ENCODE results near the gene INHBC.
"Not testable (repeated sequence)": the region's sequence is repeated elsewhere in the genome, so short reads cannot be mapped to it uniquely, and the experiment has no call there.

Gene INHBC

DNA sequence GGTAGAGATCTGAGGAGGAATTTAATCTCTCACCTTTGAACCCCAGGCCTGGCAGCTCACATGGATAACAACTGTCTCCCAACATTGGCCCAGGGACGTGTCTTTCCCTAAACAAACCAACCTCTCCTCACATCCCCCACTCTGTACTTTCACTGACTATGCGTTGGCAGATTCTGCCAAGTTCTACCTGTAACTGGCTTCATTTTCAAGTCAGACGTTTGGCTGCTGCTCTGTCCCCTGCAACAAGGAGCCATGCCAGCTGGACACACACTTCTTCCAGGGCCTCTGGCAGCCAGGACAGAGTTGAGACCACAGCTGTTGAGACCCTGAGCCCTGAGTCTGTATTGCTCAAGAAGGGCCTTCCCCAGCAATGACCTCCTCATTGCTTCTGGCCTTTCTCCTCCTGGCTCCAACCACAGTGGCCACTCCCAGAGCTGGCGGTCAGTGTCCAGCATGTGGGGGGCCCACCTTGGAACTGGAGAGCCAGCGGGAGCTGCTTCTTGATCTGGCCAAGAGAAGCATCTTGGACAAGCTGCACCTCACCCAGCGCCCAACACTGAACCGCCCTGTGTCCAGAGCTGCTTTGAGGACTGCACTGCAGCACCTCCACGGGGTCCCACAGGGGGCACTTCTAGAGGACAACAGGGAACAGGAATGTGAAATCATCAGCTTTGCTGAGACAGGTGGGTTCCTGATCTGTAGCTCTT is at the start of gene INHBC:
Gene INHBC, plus strand, starts transcription at position 268 of the 707 bp plus-strand sequence. Its CDS starts 103 bp downstream, at position 371.
- DNase-seq (ENCODE audit: insufficient read length, low spot score) (no peak), FAIRE-seq (no peak)
- TF ChIP-seq POLR2A (IDR thresholded peaks at IDR 0.05; ENCODE audit: low read depth, low read length): no peak

DNA sequence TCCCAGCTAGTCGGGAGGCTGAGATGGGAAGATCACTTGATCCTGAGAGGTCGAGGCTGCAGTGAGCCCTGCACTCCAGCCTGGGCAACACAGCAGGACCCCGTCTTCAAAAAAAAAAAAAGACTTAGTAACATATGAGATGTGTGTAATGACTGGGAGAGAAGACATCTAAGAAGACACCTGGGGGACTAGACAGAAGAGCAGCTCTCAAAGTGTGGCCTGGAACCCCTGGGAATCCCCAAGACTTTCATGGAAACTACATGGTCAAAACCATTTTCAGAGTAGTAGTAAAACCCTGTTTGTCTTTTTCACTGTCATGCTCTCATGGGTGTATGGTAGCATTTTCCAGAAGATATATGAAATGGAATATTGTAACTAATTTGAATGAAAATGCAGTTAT is 49.0 kb upstream of the INHBC start:
- TF ChIP-seq POLR2A (IDR thresholded peaks at IDR 0.05; ENCODE audit: low read depth, low read length): no peak
- no peak for FAIRE-seq
- DNase-seq (ENCODE audit: insufficient read length, low spot score): no peak

DNA sequence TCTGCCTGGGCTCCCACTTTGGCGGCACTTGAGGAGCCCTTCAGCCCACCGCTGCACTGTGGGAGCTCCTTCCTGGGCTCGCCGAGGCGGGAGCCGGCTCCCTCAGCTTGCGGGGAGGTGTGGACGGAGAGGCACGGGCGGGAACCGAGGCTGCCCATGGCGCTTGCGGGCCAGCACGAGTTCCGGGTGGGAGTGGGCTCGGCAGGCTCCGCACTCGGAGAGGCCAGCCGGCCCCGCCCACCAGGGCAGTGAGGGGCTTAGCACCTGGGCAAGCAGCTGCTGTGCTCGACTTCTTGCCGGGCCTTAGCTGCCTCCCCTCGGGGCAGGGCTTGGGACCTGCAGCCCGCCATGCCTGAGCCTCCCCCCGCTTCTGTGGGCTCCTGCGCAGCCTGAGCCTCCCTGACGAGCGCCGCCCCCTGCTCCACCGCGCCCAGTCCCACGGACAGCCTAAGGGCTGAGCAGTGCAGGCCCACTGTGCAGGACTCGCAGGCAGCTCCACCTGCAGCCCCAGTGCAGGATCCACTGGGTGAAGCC is 48.3 kb upstream of the INHBC start:
- no peak for FAIRE-seq
- no peak for TF ChIP-seq POLR2A (IDR thresholded peaks at IDR 0.05; ENCODE audit: low read depth, low read length)
- DNase-seq (ENCODE audit: insufficient read length, low spot score): no peak

- FAIRE-seq (no peak), DNase-seq (ENCODE audit: insufficient read length, low spot score) (no peak)
- no peak for TF ChIP-seq POLR2A (IDR thresholded peaks at IDR 0.05; ENCODE audit: low read depth, low read length)
These were observed 46.2 kb upstream of the INHBC start for GRCh38 chr12:57388425-57388824.

DNA sequence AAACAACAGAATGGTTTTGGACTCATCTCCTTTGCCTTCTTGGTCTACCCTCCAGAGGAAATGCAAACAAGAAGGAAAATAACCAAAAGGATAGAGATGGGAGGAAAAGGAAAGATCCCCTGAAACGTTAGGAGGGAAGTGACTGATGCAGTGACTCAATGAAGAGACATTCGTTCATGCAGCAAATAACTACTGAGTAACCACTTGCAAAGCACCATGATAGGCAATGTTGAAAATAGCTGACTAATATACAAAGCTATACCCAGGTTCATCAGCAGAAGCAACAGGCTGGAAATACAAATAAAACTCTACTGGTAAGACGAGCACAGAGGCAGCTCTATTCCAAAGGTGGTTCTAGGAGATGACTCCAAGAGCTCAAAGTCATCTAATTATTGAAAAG is 45.6 kb upstream of the INHBC start:
- FAIRE-seq: peak; percentile 99
- no peak for TF ChIP-seq POLR2A (IDR thresholded peaks at IDR 0.05; ENCODE audit: low read depth, low read length)
- DNase-seq (ENCODE audit: insufficient read length, low spot score): peak; percentile 61

- DNase-seq (ENCODE audit: insufficient read length, low spot score) (no peak), FAIRE-seq (peak; percentile 38)
- TF ChIP-seq POLR2A (IDR thresholded peaks at IDR 0.05; ENCODE audit: low read depth, low read length): no peak
These were observed 44.4 kb upstream of the INHBC start for GRCh38 chr12:57390174-57390573.

DNA sequence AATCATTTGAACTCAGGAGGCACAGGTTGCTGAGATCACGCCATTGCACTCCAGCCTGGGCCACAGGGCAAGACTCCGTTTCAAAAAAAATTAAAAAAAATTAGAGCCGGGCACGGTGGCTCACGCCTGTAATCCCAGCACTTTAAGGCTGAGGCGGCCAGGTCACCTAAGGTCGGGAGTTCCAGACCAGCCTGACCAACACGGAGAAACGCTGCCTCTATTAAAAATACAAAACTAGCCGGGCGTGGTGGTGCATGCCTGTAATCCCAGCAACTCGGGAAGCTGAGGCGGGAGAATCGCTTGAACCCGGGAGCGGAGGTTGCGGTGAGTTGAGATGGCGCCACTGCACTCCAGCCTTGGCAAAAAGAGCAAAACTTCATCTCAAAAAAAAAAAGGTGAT is 39.5 kb upstream of the INHBC start:
- DNase-seq (ENCODE audit: insufficient read length, low spot score) (no peak), FAIRE-seq (no peak)
- no peak for TF ChIP-seq POLR2A (IDR thresholded peaks at IDR 0.05; ENCODE audit: low read depth, low read length)

DNA sequence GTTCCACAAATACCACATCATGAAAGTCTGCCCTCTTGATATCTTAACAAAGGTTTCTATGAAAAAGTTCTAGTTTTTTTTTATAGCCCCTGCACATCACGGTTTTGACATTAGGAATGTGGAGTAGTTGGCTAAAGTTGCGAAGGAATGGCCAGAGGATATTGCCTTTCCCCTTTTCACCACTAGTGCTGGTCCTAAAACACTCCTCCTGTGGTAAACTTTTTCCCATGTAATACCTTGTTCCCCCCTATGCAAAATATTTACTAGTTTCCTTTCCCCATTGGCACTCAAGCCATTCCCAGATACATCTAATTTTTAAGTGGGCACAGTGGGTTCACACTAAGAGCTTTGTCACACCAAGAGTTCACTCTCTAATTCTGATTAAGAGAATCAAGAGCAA is 37.1 kb upstream of the INHBC start:
- no peak for TF ChIP-seq POLR2A (IDR thresholded peaks at IDR 0.05; ENCODE audit: low read depth, low read length)
- DNase-seq (ENCODE audit: insufficient read length, low spot score): no peak
- FAIRE-seq: no peak

GRCh38 chr12:57399718-57400463 is 34.7 kb upstream of the INHBC start:
- DNase-seq (ENCODE audit: insufficient read length, low spot score); FAIRE-seq: not testable (repeated sequence)

DNA sequence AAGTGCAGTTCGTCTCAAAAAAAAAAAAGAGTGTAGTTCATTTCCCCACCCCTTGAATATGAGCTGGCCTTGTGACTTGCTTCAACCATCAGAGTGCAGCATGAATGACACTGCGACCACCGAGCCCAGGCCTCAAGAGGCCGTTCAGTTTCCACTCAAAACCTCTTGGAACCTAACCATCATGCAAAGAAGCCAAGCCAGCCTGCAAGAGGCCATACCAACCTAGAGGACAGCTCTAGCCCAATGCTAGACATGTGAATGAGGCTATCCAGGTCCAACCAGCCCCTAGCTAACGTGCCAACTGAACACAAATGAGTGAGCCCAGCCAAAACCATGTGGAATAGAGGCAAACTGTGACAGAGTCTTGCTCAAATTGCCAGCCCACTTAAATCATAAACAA is 33.4 kb upstream of the INHBC start:
- TF ChIP-seq POLR2A (IDR thresholded peaks at IDR 0.05; ENCODE audit: low read depth, low read length): no peak
- DNase-seq (ENCODE audit: insufficient read length, low spot score): no peak
- no peak for FAIRE-seq

DNA sequence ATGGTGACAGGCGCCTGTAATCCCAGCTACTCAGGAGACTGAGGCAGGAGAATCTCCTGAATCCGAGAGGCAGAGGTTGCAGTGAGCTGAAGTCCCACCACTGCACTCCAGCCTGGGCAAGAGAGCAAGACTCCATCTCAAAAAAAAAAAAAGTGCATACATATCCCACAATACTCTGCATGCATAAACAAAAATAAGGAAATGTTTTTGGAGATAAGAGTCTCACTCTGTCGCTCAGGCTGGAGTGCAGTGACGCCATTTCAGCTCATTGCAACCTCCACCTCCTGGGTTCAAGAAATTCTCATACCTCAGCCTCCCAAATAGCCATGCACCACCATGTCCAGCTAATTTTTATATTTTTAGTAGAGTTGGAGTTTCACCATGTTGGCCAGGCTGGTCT is 32.4 kb upstream of the INHBC start:
- not testable (repeated sequence) for DNase-seq (ENCODE audit: insufficient read length, low spot score); FAIRE-seq

DNA sequence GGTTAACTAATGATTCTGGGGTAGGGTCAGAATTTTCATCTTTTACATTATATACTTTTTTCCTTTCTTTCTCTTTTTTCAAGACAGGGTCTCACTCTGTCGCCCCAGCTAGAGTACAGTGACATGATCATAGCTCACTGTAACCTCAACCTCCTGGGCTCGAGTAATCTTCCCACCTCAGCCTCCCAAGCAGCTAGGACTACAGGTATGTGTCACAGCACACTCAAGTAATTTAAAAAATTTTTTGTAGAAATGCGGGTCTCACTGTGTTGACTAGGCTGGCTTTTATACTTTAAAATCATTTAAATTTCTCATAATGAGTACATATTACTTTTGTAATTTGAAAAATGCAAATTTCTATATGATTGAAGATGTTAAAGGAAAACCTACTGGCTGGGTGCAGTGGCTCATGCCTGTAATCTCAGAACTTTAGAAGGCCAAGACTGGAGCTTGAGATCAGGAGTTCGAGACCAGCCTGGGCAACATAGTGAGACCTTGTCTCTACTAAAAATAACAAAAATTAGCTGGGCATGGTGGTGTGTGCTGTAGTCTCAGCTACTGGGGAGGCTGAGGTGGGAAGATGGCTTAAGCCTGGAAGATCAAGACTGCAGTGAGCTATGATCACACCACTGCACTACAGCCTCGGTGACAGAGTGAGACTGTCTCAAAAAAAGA is 29.5 kb upstream of the INHBC start:
- FAIRE-seq (no peak), DNase-seq (ENCODE audit: insufficient read length, low spot score) (no peak)
- no peak for TF ChIP-seq POLR2A (IDR thresholded peaks at IDR 0.05; ENCODE audit: low read depth, low read length)

DNA sequence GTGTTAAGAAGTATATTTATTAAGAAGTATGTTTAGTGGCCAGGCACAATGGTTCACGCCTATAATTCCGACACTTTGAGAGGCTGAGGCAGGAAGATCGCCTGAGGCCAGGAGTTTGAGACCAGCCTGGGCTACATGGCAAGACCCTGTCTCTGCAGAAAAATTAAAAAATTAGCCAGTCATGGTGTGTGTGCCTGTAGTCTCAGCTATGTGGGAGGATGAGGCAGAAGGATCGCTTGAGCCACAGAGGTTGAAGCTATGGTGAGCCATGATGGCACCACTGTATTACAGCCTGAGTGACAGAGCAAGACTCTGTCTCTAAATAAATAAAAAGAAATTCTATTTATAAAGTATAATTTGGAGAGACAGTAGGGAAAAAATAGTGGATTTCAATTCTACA is 24.1 kb upstream of the INHBC start:
- FAIRE-seq: no peak
- DNase-seq (ENCODE audit: insufficient read length, low spot score): no peak
- no peak for TF ChIP-seq POLR2A (IDR thresholded peaks at IDR 0.05; ENCODE audit: low read depth, low read length)

DNA sequence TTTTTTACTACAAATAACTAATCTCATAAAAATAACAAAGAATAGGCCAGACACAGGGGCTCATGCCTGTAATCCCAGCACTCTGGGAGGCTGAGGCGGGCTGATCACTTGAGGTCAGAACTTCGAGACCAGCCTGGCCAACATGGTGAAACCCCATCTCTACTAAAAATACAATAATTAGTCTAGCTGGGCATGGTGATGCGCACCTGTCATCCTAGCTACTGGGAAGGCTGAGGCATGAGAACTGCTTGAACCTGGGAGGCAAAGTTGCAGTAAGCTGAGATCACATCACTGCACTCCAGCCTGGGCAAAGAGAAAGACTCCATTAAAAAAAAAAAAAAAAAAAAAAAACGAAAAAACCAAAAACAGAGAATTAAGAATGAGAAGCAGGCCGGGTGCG is 20.4 kb upstream of the INHBC start:
- not testable (repeated sequence) for FAIRE-seq; DNase-seq (ENCODE audit: insufficient read length, low spot score)

Data from H54 (cell line).